NCI-H774 (cell line): Measurements from ENCODE around the gene COQ9.
"Not testable (repeated sequence)": the region's sequence is repeated elsewhere in the genome, so short reads cannot be mapped to it uniquely, and the experiment has no call there.

Experiments used
- DNase-seq: peaks from one replicate; lab custom pipeline; 2025; lab: John Stamatoyannopoulos, UW

The COQ9 gene

GRCh38 chr16:57485091-57485915 is 38.0 kb downstream of the COQ9 start:
- DNase-seq = no peak

- DNase-seq = peak; percentile 56
Observed at GRCh38 chr16:57485916-57486857, 38.9 kb downstream of the COQ9 start, which contains the start of gene DOK4. DOK4 (minus strand) TSS chr16:57486493; CDS start chr16:57479507, 6,986 bp downstream.

DNA sequence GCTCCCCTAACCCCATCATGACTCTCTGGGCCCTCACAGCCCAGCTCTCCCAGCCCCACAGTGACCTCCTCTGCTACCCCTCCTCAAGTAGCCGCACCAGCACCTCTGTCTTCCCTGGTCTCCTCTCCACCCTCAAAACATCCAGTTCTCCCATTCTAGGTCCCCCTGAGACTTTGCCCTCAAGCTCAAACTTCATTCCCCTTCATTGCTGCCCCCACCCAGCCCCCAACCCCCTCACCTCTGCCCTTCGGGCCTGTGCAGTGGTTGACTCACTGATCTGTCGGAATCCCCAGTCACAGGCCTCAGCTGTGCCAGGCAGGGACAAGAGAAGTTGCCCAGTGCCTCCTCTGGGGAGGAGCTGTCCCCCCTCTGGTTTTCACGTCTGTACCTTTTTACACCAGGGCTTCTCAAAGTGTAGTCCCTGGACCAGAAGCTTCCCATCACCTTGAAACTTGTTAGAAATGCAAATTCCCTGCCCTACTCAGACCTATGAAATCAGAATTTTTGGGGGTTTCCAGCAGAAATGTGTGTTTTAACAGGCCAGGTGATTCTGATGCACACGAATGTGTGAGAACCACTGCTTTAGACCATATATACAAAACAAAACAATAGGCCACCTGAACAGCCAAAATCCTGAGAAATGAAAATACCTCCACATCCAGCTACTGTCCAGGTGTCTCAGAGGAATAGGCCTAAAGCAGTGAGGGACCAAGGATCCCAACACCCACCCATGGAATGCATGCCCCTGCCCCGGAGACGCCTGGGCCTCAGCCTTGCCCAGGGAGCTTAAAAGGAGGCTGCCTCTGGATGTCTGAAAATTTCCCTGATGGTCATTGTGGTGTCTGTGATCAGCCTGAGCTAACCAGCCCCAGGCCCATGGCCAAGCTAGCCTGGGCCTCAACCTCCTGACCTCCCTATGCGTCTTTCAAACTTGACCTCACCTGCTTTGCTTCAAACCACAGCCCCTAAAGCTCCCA is 39.9 kb downstream of the COQ9 start:
- DNase-seq = no peak

- DNase-seq = no peak
Observed at GRCh38 chr16:57489229-57489628, 42.0 kb downstream of the COQ9 start.

- DNase-seq = no peak
Observed at GRCh38 chr16:57493767-57494166, 46.5 kb downstream of the COQ9 start.

DNA sequence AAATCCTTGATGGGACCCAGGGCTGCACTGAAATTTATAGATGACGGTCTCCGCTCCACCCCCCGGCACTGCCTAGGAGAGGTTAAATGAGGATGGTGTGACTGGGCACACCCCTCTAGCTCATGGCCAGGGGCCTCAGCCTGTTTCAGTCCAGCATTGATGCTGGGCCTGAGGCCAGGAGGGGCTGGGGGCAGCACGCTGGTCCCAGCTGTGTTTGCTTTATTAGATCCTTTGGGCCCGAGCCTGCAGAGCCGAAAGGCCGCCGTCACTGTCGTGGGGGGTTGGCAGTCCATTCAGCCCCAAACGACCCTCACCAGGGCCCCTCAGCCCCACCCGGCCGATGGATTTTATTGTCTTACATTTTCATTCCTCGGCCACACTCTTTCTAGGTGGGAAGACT is 49.8 kb downstream of the COQ9 start:
- no peak for DNase-seq

- no peak for DNase-seq
Observed at GRCh38 chr16:57498031-57498430, 50.8 kb downstream of the COQ9 start.

DNA sequence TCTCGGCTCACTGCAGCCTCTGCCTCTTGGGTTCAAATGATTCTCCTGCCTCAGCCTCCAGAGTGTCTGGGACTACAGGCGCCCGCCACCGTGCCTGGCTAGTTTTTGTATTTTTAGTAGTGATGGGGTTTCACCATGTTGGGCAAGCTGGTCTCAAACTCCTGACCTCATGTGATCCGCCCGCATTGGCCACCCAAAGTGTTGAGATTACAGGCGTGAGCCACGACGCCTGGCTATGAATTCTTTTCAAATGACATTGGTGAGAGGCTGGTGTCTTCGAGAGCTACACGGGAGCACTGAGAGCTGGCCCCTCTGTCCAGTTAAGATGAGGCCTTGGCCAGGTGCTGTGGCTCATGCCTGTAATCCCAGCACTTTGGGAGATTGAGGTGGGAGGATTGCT is 52.7 kb downstream of the COQ9 start:
- not testable (repeated sequence) for DNase-seq

GRCh38 chr16:57500578-57501111 is 53.4 kb downstream of the COQ9 start:
- DNase-seq = no peak

GRCh38 chr16:57501492-57501891 is 54.2 kb downstream of the COQ9 start:
- DNase-seq = no peak

- DNase-seq = peak; percentile 22
Observed at GRCh38 chr16:57502048-57502775, 54.9 kb downstream of the COQ9 start.

- peak; percentile 13 for DNase-seq
Observed at GRCh38 chr16:57503366-57503765, 56.1 kb downstream of the COQ9 start.

- no peak for DNase-seq
Observed at GRCh38 chr16:57504001-57504400, 56.7 kb downstream of the COQ9 start.

DNA sequence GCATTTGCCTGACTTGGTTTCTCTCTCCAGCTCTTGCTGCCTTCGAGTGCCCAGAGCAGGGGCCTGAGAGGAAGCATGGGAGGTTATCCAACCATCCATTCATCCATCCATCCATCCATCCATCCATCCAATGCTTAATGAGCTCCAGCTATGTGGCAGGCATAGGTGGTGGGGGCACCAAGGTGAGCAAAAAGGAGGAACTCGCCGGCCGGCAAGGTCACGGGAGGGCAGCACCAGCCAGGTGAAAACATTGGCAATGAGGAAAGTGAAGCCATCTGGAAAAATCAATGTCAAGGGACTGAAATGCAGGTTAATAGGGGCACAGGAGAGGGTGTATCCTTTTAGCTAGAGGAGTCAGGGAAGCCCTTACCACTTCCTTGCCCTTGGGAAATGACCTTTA is 57.2 kb downstream of the COQ9 start:
- no peak for DNase-seq

DNA sequence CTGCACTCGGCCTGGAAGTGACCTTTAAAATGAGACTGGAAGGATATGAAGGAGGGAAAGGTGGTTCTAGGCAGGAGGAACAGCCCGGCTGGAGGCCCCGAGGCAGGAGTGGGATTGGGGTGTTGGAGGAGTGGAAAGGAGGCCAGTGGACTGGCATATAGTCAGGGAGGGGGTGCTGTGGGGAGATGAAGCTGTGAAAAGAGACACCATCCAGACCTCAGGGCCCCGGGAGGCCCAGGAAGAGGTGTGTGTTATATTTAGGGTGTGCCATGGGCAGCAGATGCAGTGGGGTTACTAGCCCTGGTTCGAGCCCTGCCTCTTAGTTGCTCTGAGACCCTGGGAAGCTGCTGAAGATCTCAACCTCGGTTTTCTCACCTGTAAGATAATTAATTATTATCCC is 57.9 kb downstream of the COQ9 start:
- no peak for DNase-seq

- no peak for DNase-seq
Observed at GRCh38 chr16:57507136-57508034, 60.1 kb downstream of the COQ9 start.

DNA sequence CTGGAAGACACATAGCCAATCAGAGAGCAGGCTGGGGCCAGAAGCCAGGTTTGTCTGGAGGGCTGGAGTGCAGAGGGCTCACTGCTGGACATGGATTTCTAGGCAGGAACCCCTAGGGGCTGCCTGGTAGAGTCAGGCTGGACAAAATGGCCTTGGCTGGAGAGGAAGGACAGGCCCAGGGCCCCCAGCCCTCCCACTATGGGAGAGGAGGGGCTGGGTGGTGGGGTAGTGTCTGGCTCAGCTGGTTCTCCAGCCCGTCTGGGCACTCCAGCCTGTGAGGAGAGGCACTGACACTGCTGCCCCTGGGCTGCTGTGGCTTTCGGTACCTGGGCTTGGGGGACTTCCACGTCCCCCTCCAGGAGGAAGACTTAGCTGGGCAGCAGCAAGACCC is 60.8 kb downstream of the COQ9 start:
- DNase-seq = no peak

GRCh38 chr16:57509231-57509923 is 62.1 kb downstream of the COQ9 start:
- DNase-seq = no peak
